BJ (cell line): ENCODE measurements around the gene TMEM108. TPM values are rescaled to one million over a fixed set of nuclear protein-coding genes. Genes with fewer than 3 reads are reported as not detected.

Source experiments
- CTCF ChIA-PET: fragments of 350-600 bp; formaldehyde crosslinking; extraction: SDS; loops from one replicate; lab custom pipeline; 2021; ENCODE audit warnings: antibody characterized with exemption, inconsistent platforms; lab: Yijun Ruan, JAX
- POLR2A ChIA-PET: fragments of 300-600 bp; sonication (Branson Sonifier 250); formaldehyde crosslinking; extraction: SDS; loops from one replicate; lab custom pipeline; 2021; ENCODE audit warnings: antibody characterized with exemption; lab: Charles Lee
- DNase-seq: peaks from one replicate; pipeline ENCODE4 v3.0.0-alpha.2; 2011; ENCODE audit warnings: low read depth
- H3K27me3 ChIP-seq: 2 replicates; pipeline ENCODE4 v1.6.0; 2011; ENCODE audit warnings: low read length; ENCODE audit not compliant: control insufficient read depth, insufficient read depth
- H3K36me3 ChIP-seq: 2 replicates; pipeline ENCODE4 v1.5.1; 2011; ENCODE audit warnings: low read length; ENCODE audit not compliant: control insufficient read depth, insufficient read depth
- H3K4me3 ChIP-seq: 2 replicates; pipeline ENCODE4 v1.5.1; 2011; ENCODE audit warnings: low read depth, mild to moderate bottlenecking, control low read depth, low read length
- CTCF ChIP-seq: IDR thresholded peaks from 2 replicates; pipeline ENCODE4 v1.5.1; 2011; ENCODE audit warnings: low read depth, mild to moderate bottlenecking, control low read depth, inconsistent platforms, low read length, moderate library complexity; ENCODE audit not compliant: insufficient read depth
- polyA plus RNA-seq: library from polyadenylated mRNA; depleted of rRNA; stranded (reverse); fragments of >200 nt; gene quantifications from 2 replicates; pipeline ENCODE4 v1.2.3, GENCODE V29; 2011

The TMEM108 gene
- polyA plus RNA-seq, 1 experiment, result not detected

- no peak for TF ChIP-seq CTCF
- ChIA-PET CTCF (interaction anchor here (0.9 to 5.4 kb wide), 6 partner anchors 9 to 649 kb away, joined by 3 to 29 read pairs (median 3); no protein-coding TSS in a partner anchor), POLR2A (no interaction called here)
- H3K36me3 ChIP-seq, result no peaks in the 10 kb centered on the region
- H3K27me3 ChIP-seq, result 0 out of 2 replicates have a peak, but pooled peaks cover 2% of the 10 kb centered on the region
- no peak overlapping the region for H3K4me3 ChIP-seq
- DNase-seq, result no peak
Measured at GRCh38 chr3:133375403-133375745, 337.2 kb downstream of the TMEM108 start.

GRCh38 chr3:133376810-133377209 lies 338.6 kb downstream of the TMEM108 start:
- no peaks in the 10 kb centered on the region for H3K36me3 ChIP-seq
- H3K4me3 ChIP-seq, result no peak overlapping the region
- 0 out of 2 replicates have a peak, but pooled peaks have one; percentile 4 for TF ChIP-seq CTCF
- CTCF ChIA-PET, result interaction anchor here (0.7 to 5.4 kb wide), 9 partner anchors 10 to 650 kb away, joined by 3 to 29 read pairs (median 3); no protein-coding TSS in a partner anchor
- 0 out of 2 replicates have a peak, but pooled peaks cover 2% of the 10 kb centered on the region for H3K27me3 ChIP-seq
- POLR2A ChIA-PET, result no interaction called here
- DNase-seq, result no peak

- POLR2A ChIA-PET, result no interaction called here
Measured at GRCh38 chr3:133377396-133377795, 339.2 kb downstream of the TMEM108 start.

GRCh38 chr3:133379926-133380325 lies 341.7 kb downstream of the TMEM108 start:
- CTCF ChIA-PET, result interaction anchor here (0.6 to 2.5 kb wide), 3 partner anchors 649 to 654 kb away, joined by 3 to 9 read pairs (median 7); no protein-coding TSS in a partner anchor
- TF ChIP-seq CTCF, result no peak
- no peak for DNase-seq
- H3K27me3 ChIP-seq, result peaks cover 3% of the 10 kb centered on the region; the same call in 1 of the 2 replicates
- POLR2A ChIA-PET, result no interaction called here
- no peak overlapping the region for H3K4me3 ChIP-seq
- no peaks in the 10 kb centered on the region for H3K36me3 ChIP-seq

More at GRCh38 chr3:133377396-133377795, 339.2 kb downstream of the TMEM108 start:
- Histone ChIP-seq H3K4me3 (no peak overlapping the region), H3K27me3 (0 out of 2 replicates have a peak, but pooled peaks cover 2% of the 10 kb centered on the region), H3K36me3 (no peaks in the 10 kb centered on the region)
- TF ChIP-seq CTCF, result peak; percentile 62
- DNase-seq, result no peak
- CTCF ChIA-PET, result interaction anchor here (0.7 to 5.4 kb wide), 7 partner anchors 9 to 651 kb away, joined by 3 to 29 read pairs (median 5); no protein-coding TSS in a partner anchor

- Histone ChIP-seq H3K4me3 (no peak overlapping the region), H3K27me3 (peaks cover 3% of the 10 kb centered on the region; the same call in 1 of the 2 replicates), H3K36me3 (no peaks in the 10 kb centered on the region)
- DNase-seq, result no peak
- TF ChIP-seq CTCF, result no peak
- ChIA-PET POLR2A (no interaction called here), CTCF (interaction anchor here (0.6 to 3.5 kb wide), 3 partner anchors 339 to 654 kb away, joined by 3 to 18 read pairs (median 9); no protein-coding TSS in a partner anchor)
Measured at GRCh38 chr3:133380481-133381225, 342.5 kb downstream of the TMEM108 start.
